Stimulated activated CD8-positive, alpha-beta memory T cell treated with anti-CD3 and anti-CD28 coated beads, Interleukin-15, amount 100 ng/mL, for 1 hour (primary cell): ENCODE results near the gene BMP6.

Source experiments
- DNase-seq: peaks from one replicate; pipeline ENCODE4 v3.0.0-alpha.2; 2020; ENCODE audit warnings: low read depth

Gene BMP6

DNA sequence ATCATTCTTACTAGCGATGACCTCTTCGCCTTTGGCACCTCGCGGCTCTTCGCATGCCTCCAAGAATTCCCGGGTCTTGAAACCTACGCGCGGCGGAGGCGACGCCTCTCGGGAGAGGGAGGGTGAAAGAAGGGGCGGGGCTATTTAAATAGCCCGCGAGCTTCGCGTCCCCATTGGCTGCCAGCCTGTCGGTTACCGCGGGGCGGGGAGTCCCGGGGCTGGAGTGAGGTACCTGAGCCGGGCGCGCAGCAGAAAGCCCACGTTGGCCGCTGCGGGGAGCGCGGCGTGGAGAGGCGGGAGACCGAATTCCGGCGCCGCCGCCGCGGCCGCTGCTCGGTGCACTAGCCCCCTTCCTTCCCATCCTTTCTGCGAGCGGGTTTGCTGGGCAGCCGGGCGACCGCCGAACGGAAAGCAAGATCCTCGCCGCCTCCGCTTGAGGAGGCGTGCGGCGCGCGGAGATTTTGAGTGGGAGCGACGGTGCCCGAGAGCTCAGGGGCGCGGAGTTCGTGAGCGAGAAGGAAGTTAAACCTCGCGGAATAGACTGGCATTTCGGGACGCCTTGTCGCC is at the start of gene BMP6:
TSS of gene BMP6 (plus strand) at position 251 of the 567 bp plus-strand sequence. CDS start 857 bp downstream, outside the sequence.
- no peak for DNase-seq

DNA sequence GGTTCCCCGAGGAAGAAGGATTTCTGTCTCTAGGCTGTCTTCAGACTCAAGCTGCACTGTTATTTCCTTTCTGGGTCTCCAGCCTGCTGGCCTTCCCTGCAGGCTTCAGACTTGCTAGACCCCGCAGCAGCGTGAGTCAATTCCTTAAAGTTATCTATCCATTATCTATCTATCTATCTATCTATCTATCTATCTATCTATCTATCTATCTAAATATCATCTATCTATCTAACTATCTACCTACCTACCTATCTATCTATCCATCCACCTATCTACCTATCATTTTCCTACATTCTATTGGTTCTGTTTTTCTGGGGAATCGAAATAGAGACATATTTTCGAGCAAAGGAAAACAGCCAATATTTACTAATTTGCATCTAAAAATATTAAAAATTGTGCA is 48.7 kb upstream of the BMP6 start:
- DNase-seq: no peak

DNA sequence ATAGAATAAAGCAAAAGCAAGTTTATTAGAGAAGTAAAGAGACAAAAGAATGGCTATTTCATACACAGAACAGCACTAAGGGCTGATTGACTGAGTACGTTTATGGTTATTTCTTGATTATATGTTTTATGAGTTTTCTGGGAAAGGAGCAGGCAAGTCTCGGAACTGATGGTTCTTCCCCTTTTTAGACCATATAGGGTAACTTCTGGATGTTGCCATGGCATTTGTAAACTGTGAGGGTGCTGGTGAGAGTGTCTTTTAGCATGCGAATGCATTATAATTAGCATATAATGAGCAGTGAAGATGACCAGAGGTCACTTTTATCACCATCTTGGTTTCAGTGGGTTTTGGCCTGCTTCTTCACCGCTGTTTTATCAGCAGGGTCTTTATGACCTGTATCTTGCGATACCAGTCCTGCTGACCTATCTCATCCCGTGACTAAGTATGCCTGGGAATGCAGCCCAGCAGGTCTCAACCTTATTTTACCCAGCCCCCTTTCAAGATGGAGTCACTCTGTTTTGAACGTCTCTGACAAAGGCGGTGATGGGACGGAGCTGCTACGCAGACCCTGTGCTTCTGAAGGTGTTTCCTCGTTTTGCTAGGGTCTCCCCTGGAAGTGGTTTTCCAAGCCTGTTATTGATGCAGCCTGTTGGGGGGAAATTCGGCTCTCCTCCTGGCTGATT is 45.4 kb upstream of the BMP6 start:
- no peak for DNase-seq

- no peak for DNase-seq
Measured at GRCh38 chr6:7681449-7681848, 44.5 kb upstream of the BMP6 start.

GRCh38 chr6:7684076-7684475 is 41.8 kb upstream of the BMP6 start:
- no peak for DNase-seq

DNA sequence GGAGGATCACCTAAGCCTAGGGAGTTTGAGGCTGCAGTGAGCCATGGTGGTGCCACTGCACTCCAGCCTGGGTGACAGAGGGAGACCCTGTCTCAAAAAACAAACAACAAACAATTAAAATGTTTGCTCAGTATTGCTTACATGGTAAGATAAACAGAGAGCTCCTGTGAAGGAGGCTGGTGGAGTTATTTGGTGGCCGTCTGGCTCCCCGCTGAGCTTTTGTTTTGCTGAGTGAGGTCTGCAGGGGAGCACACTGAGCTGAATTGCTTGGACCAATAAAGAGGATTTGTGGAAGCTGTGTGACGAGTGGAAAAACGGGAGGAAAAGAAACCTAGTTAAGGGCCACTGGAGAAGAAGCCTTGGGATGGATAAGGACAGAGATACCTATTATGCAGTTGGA is 41.1 kb upstream of the BMP6 start:
- no peak for DNase-seq

DNA sequence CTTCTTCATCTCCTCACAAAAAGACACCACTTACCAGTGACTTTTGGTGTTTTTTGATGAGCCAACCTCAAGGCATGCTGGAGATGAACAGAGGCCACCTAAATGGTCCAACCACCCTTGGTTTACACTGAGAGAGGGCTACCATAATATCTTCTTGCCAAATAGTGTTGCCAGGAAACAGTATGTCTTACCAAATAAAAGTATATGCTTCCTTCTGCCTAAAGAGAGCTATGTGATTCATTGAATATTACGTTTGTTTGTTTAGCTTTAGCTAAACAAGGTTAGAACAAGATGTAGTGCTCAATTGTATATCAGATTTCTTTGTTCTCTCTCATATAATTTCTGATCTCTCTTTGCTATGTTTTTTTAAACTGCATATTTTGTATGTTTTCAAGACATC is 40.6 kb upstream of the BMP6 start:
- no peak for DNase-seq

DNA sequence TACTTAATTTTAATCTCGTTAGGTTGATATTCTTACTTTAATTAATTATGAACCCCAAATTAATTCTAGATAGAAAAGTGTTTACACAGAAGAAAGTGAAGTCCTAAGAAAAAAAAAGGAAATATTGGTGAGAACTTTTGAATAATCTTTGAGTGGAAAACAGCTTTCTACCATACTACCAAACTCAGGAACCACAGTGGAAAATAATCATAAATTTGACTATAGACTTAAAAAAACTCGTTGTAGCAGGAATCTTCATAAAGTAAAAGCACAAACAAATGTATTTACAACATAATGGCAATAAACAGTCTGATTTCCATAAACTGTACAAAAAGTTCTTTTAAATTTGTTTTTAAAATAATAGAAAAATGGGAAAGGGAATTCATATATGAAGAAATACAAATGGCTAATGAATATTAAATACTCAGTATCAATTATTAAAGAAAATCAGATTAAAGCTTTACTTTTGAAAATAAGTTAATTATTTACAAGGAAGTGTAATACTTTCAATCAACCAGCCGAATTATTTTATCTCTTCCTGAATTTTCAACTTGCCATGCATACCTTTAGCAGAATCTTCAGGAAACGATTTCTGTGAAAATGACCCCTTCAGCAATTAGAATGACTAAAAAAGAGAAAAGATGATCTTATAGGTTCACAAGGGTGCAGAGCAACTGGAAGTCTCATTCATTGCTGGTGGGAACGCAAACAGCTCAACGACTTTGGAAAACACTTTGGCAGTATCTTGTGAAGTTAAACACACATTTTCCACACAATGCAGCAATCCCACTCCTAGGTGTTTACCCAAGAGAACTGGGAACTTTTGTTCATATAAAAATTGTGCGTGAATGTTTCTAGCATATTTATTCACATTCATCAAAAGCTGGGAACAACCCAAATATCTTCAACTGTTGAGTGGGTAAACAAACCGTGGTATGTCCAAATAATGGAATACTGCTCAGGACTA is 38.5 kb upstream of the BMP6 start:
- no peak for DNase-seq

DNA sequence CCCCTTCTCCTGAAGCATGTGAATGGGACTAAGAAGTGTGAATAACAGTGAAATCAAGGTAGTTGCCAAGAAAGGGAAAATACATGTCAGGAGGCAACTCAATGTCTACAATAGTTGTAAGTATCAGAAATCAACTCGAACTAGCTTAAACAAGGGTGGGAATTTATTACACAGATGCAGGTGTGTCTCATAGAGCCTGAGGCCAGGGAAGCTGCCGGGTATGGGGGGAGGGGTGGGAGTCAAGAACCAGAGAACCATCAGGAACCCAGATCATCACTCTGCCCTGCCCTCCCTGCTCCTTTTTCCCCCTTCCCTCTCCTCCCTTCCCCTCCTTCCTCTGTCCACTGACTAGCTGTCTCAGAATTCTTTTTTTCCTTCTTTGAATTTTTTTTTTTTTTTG is 34.9 kb upstream of the BMP6 start:
- DNase-seq: no peak

DNA sequence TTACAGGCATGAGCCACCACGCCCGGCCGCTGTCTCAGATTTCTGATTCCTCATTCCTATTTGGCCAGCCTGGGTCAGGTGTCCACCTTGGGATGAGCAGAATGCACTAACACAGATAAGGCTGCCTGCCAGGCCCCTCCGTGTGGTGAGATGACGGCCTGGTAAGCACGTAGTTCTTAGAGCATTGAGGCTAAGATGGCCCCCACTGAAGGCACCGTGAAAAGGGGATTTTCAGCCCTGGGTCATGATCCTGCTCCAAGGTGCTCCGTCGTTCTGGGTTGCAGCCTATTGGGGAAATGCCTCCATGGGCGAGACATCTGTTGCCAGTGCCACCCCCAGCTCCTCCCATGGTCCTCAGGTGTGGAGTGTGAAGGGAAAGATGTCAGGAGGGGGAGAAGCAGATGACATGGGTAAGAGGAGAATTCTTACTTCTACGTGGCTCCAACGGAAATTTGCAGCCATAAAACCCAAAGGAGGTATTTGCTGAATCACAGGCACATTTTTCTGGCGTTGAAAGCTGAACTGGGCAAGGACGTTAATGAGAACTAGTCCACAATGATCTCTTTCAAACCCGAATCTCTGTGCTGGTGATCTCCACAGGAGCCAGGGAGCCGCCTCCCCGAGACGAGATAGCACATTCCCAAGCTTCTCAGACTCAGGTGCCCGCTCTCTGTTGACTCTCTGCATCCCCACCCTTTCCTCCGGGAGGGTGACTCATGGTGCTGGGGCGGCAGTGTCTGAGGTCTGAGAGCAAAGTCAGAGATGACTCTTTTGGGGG is 34.0 kb upstream of the BMP6 start:
- no peak for DNase-seq

GRCh38 chr6:7692453-7692784 is 33.5 kb upstream of the BMP6 start:
- no peak for DNase-seq

DNA sequence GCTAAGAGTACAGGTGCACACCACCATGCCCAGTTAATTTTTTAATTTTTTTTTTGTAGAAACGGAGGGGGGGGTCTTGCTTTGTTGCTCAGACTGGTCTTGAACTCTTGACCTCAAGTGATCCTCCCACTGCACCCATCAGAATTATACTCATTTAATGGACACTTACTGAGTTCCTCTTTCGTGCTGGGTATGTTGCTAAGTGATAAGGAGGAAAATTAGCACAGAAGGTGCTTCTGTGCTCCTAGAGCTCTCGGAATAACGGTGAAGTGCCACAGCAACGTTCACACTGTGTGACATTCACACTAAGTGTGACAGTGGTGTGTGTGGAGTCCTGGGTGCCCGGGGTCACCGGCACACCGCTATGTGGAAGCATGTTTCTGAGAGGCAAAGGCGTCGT is 32.1 kb upstream of the BMP6 start:
- no peak for DNase-seq

- DNase-seq: no peak
Measured at GRCh38 chr6:7696061-7696460, 29.8 kb upstream of the BMP6 start.

DNA sequence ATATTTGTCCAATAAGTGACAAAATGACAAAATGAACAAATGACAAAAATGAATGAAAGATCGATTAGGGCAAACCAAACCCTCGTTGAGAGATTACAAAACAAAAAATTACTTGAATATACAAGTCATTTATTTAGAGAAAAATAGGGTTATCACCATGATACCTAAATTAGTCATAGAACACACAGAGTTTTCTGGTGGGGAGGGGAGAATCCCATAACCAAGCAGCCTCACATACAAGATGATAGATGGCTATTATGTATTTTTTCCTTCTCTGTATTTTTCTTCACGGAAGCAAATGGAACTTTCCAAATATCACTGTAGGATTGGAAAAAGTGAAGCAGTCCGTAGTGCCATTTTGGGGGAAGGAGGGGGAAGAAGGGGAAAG is 28.5 kb upstream of the BMP6 start:
- no peak for DNase-seq

DNA sequence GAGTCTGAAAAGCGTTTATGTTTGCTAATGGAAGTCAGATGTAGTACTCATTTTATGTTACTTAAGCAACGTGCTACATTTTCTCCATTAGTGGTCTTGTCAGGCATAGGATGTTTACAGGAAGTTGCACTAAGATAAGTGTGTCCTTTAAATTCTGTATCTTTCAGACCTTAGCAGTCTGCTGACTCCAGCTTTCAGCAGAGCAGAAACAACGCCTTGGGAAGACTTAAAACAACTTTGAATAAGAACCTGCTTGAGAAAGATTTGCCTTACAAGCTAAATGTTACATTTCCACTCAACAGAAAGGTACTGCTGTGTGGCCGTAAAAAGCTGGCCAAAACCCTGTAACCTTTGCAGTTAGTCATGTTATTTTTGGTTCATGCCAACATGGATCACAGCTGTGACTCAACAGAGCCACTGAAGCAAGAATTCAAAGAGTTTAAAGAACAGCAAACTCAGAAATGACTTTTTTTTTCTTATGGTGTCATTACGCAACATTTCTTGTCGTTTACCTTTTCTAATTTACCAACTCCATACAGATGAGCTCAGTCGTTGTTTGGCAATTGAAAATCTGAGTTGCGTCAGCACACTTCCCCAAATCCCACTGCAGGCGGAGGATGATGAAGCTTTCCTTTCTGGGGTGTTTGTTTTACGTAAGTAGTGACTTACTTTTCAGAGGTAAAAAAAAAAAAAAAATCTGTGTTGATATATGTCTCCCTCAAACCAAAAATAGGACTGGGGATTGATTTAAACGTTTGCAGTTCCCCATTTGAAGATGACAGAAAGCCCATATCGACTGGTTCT is 27.9 kb upstream of the BMP6 start:
- DNase-seq: no peak

DNA sequence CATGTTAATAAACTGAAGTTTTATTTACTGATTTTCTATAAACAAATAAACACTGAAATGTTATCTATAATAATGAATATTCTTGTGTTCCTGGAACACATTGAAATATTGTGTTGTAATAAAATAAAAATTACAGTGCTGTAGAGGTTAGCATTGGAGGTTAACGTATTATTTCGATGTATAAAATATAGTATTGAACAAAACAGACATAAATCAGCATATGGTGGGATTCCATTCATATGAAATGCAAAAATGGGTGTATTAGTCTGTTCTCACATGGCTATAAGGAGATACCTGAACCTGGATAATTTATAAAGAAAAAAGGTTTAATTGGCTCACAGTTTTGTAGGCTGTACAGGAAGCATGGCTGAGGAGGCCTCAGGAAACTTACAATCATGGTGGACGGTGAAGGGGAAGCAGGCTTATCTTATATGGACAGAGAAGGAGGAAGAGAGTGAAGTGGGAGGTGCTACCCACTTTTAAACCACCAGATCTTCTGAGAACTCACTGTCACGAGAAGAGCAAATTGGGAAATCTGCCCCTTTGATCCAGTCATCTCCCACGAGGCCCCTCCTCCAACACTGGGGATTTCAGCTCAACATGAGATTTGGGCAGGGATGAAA is 24.6 kb upstream of the BMP6 start:
- no peak for DNase-seq

GRCh38 chr6:7703148-7703680 is 22.7 kb upstream of the BMP6 start:
- DNase-seq: no peak

GRCh38 chr6:7705483-7705882 is 20.4 kb upstream of the BMP6 start:
- DNase-seq: no peak

GRCh38 chr6:7706269-7706668 is 19.6 kb upstream of the BMP6 start:
- no peak for DNase-seq

- DNase-seq: no peak
Measured at GRCh38 chr6:7707787-7708186, 18.1 kb upstream of the BMP6 start.

DNA sequence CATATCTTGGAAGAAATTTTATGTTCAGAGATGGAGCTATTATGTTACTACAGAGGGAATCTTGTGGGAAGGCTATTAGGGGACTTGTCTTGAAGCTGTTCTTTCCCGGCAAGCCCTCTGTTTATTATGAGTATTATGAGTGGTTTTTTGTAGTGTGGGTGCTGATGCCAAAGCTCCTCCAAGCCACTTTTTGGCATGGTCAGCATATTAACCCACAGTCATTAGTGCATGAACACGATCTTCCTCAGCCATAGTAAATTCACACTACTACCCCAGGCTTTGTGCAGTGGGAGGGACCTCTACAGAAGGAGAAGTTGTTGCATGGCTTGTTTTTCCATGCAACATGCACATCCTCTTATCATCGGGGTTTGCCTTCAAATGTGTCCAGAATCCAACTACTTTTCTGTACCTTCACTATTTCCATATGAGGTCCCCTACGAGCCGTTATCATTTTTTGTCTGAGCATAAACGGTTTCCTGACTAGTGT is 6.5 kb upstream of the BMP6 start:
- no peak for DNase-seq
